Activated B cell treated with CpG ODN at 0.5 μM for 24 hours (primary cell): ENCODE results near the gene BSPH1. TPM values are rescaled to one million over a fixed set of nuclear protein-coding genes. Genes with fewer than 3 reads are reported as not detected.

Experiments
- ATAC-seq: fragments of 200-7000 bp; cut with Tn5 transposase; one replicate; pipeline ENCODE4 v1.10.0; 2021; ENCODE audit warnings: low read depth, mild to moderate bottlenecking, moderate library complexity
- CTCF ChIA-PET: fragments of 350-600 bp; sonication (Branson Sonifier 250); formaldehyde crosslinking; loops from one replicate; lab custom pipeline; 2021; ENCODE audit warnings: antibody characterized with exemption; lab: Charles Lee
- POLR2A ChIA-PET: fragments of 350-600 bp; sonication (Branson Sonifier 250); formaldehyde crosslinking; loops from one replicate; lab custom pipeline; 2021; ENCODE audit warnings: antibody characterized with exemption; lab: Charles Lee
- DNase-seq: peaks from one replicate; pipeline ENCODE4 v3.0.0; 2022
- H3K27ac Mint-ChIP-seq: one replicate; pipeline ENCODE4 v1.8.0; 2020; ENCODE audit warnings: mixed read lengths
- H3K27me3 Mint-ChIP-seq: one replicate; pipeline ENCODE4 v1.8.0; 2021; ENCODE audit warnings: mixed read lengths
- H3K36me3 Mint-ChIP-seq: one replicate; pipeline ENCODE4 v1.8.0; 2021; ENCODE audit warnings: low read depth, mixed read lengths
- H3K4me1 Mint-ChIP-seq: one replicate; pipeline ENCODE4 v1.8.0; 2021; ENCODE audit warnings: mixed read lengths
- H3K4me3 Mint-ChIP-seq: one replicate; pipeline ENCODE4 v1.8.0; 2020; ENCODE audit warnings: mild to moderate bottlenecking, mixed read lengths
- H3K9me3 Mint-ChIP-seq: one replicate; pipeline ENCODE4 v1.8.0; 2020; ENCODE audit warnings: mixed read lengths
- intact Hi-C: fragments of 100-400 bp; cut with micrococcal nuclease; formaldehyde crosslinking; loops from one replicate; pipeline ENCODE4 v1.15.1; 2024
- total RNA-seq: library from RNA; stranded (reverse); gene quantifications from 2 replicates; pipeline ENCODE4 v1.2.3, GENCODE V29; 2022
- TF ChIP-seq, protein P1 (sequence below): fragments of 200-600 bp; IDR thresholded peaks from one replicate; pipeline ENCODE4 v1.8.0; 2022; ENCODE audit warnings: antibody characterized with exemption, mild to moderate bottlenecking

Gene BSPH1
- total RNA-seq, 1 donor from 2014 or later: not detected

DNA sequence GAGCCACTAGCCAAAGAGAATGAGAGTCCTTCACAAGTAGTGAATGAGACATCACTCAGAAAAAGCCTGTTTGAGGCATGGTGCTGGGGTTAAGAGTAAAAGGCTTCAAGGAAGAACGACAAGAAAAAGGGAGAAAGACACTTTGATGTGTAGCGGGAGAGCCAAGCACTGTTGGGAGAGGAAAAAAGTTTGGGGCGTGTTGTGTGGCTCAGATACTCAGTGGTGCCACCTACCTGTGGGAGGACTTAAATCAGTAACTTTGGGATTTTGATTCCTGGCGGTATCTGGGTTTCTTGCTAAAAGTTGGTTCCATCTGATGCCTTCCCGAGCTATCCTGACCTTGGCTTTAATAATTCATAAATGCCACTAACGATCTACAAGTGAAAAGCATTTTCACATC is 14.8 kb upstream of the BSPH1 start:
- H3K4me3 Mint-ChIP-seq: no peak overlapping the region
- H3K9me3 Mint-ChIP-seq: peaks cover 4% of the 10 kb centered on the region
- ChIA-PET POLR2A (no interaction called here), CTCF (interaction anchor here (0.6 kb wide), 1 partner anchor 43 kb away, joined by 3 read pairs; no protein-coding TSS in a partner anchor)
- ATAC-seq (no peak), DNase-seq (no peak)
- peaks cover 15% of the 10 kb centered on the region for H3K27me3 Mint-ChIP-seq
- no peaks in the 10 kb centered on the region for H3K36me3 Mint-ChIP-seq
- H3K27ac Mint-ChIP-seq: no peak overlapping the region
- intact Hi-C loops: no loop called here
- TF ChIP-seq, protein P1, sequence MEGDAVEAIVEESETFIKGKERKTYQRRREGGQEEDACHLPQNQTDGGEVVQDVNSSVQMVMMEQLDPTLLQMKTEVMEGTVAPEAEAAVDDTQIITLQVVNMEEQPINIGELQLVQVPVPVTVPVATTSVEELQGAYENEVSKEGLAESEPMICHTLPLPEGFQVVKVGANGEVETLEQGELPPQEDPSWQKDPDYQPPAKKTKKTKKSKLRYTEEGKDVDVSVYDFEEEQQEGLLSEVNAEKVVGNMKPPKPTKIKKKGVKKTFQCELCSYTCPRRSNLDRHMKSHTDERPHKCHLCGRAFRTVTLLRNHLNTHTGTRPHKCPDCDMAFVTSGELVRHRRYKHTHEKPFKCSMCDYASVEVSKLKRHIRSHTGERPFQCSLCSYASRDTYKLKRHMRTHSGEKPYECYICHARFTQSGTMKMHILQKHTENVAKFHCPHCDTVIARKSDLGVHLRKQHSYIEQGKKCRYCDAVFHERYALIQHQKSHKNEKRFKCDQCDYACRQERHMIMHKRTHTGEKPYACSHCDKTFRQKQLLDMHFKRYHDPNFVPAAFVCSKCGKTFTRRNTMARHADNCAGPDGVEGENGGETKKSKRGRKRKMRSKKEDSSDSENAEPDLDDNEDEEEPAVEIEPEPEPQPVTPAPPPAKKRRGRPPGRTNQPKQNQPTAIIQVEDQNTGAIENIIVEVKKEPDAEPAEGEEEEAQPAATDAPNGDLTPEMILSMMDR: no peak
- H3K4me1 Mint-ChIP-seq: no peaks in the 10 kb centered on the region

DNA sequence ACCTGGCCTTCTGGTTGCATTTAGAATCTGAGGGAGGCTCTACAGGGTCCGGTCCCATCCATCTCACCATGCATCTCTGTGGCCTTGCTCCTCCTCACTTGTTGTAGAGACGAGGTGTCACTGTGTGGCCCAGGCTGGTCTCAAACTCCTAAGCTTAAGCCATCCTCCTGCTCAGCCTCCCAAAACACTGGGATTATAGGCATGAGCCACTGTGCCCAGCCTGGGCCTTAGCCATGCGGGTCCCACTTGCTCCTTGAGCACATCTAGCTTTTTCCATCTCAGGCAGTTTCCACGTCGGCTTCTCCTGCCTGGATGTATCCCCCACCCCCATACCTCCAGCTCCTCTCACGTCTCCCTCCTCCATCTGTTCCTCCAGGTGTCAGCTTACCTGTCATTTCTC is 12.3 kb upstream of the BSPH1 start:
- H3K4me1 Mint-ChIP-seq: no peaks in the 10 kb centered on the region
- DNase-seq (no peak), ATAC-seq (no peak)
- intact Hi-C loops: no loop called here
- H3K27ac Mint-ChIP-seq: no peak overlapping the region
- peaks cover 15% of the 10 kb centered on the region for H3K27me3 Mint-ChIP-seq
- TF ChIP-seq, protein P1: no peak
- no peak overlapping the region for H3K4me3 Mint-ChIP-seq
- ChIA-PET CTCF (no interaction called here), POLR2A (no interaction called here)
- no peaks in the 10 kb centered on the region for H3K36me3 Mint-ChIP-seq
- peaks cover 4% of the 10 kb centered on the region for H3K9me3 Mint-ChIP-seq

GRCh38 chr19:48000846-48001245 is 8.9 kb upstream of the BSPH1 start:
- Mint-ChIP-seq H3K4me1 (no peaks in the 10 kb centered on the region), H3K36me3 (no peaks in the 10 kb centered on the region), H3K9me3 (no peaks in the 10 kb centered on the region), H3K4me3 (no peak overlapping the region), H3K27me3 (peaks cover 13% of the 10 kb centered on the region), H3K27ac (no peak overlapping the region)
- intact Hi-C loops: no loop called here
- TF ChIP-seq, protein P1: no peak
- DNase-seq: no peak
- ChIA-PET POLR2A (no interaction called here), CTCF (no interaction called here)
- ATAC-seq: no peak

- POLR2A ChIA-PET: no interaction called here
- no peak for ATAC-seq
- H3K4me3 Mint-ChIP-seq: no peak overlapping the region
- CTCF ChIA-PET: interaction anchor here (0.6 kb wide), 1 partner anchor 27 kb away, joined by 4 read pairs; no protein-coding TSS in a partner anchor
- no peaks in the 10 kb centered on the region for H3K36me3 Mint-ChIP-seq
- intact Hi-C loops: no loop called here
- no peaks in the 10 kb centered on the region for H3K4me1 Mint-ChIP-seq
- DNase-seq: no peak
- TF ChIP-seq, protein P1: no peak
- no peaks in the 10 kb centered on the region for H3K9me3 Mint-ChIP-seq
- no peak overlapping the region for H3K27ac Mint-ChIP-seq
- H3K27me3 Mint-ChIP-seq: peaks cover 14% of the 10 kb centered on the region
Measured at GRCh38 chr19:47998800-47999199, 6.8 kb upstream of the BSPH1 start.

DNA sequence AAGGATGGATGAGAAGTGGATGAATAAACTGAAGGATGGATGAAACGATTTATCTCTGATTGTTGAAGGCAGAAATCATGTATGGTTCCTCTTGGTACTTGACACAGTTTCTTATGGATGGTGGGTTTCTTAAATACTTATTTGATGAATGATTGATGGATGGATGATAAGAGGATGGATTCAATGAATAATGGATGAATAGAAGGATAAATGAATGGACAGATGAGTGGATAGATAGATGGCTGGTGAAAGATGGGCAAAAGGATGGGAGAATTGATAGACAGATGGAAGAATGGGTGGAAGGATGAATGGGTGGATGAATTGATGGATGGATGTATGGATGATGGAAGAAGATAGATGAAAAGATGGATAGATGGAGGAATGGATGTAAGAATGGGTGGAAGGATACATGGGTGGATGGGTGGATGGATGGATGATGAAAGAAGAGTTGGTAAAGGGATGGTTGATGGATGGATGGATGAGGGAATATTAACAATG is 4.3 kb upstream of the BSPH1 start:
- H3K27me3 Mint-ChIP-seq: peaks cover 5% of the 10 kb centered on the region
- TF ChIP-seq, protein P1: no peak
- intact Hi-C loops: no loop called here
- no peak for ATAC-seq
- ChIA-PET POLR2A (no interaction called here), CTCF (no interaction called here)
- H3K9me3 Mint-ChIP-seq: no peaks in the 10 kb centered on the region
- no peak for DNase-seq
- no peak overlapping the region for H3K27ac Mint-ChIP-seq
- no peaks in the 10 kb centered on the region for H3K36me3 Mint-ChIP-seq
- no peak overlapping the region for H3K4me3 Mint-ChIP-seq
- H3K4me1 Mint-ChIP-seq: no peaks in the 10 kb centered on the region
